Measurements from ENCODE around the gene MRAS.

MRAS gene

GRCh38 chr3:138347960-138348753 is at the start of gene MRAS:
TSS of gene MRAS (plus strand) at chr3:138348579. CDS start at chr3:138372884, 24,305 bp downstream.
- DNase-seq = peak; percentile 78

DNA sequence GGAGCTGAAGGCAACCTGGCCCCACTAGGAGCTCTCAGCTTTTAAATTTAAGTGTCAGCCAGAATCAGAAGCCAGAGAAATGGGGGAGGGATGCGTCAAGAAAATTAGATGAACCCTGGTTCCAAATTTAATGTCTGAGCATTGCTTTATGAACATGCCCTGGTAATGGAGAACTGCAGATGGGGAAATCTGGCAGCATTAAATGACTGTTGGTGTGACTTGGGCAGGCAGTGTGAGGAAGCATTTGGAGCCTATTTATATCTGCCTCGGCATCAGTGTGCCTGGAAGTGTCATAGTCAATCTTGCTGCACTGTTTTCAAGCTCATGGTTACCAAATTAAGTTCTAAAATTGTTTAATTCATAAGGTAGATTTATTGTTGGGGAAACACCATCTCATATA is 47.7 kb upstream of the MRAS start:
- no peak for DNase-seq

- DNase-seq = no peak
Observed at GRCh38 chr3:138303474-138303873, 44.9 kb upstream of the MRAS start.

GRCh38 chr3:138307899-138308298 is 40.5 kb upstream of the MRAS start:
- no peak for DNase-seq

GRCh38 chr3:138308783-138309182 is 39.6 kb upstream of the MRAS start:
- no peak for DNase-seq

GRCh38 chr3:138310494-138310893 is 37.9 kb upstream of the MRAS start:
- DNase-seq = no peak

DNA sequence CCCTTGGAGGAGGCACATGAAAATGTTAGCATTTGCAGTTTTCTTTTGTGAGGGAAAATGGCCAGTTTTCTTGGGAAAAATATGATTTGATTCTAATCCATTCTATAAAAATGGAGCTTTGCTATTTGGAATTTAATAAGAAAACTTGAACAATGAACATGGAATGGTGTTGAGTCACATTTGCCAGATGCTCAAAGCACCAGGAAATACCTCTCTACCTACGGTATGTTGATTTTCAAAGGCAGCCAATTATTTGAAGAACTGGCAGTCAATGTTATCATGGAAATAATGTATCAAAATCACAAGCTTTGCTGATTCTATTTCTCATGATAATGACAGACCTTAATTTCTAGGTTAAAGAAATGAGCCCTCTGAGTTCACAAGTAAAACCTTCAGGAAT is 33.6 kb upstream of the MRAS start:
- DNase-seq = no peak

GRCh38 chr3:138317687-138318086 is 30.7 kb upstream of the MRAS start:
- DNase-seq = no peak

- DNase-seq = no peak
Observed at GRCh38 chr3:138323971-138324370, 24.4 kb upstream of the MRAS start.

- DNase-seq = no peak
Observed at GRCh38 chr3:138325990-138326389, 22.4 kb upstream of the MRAS start.

- no peak for DNase-seq
Observed at GRCh38 chr3:138326866-138327595, 21.3 kb upstream of the MRAS start.

DNA sequence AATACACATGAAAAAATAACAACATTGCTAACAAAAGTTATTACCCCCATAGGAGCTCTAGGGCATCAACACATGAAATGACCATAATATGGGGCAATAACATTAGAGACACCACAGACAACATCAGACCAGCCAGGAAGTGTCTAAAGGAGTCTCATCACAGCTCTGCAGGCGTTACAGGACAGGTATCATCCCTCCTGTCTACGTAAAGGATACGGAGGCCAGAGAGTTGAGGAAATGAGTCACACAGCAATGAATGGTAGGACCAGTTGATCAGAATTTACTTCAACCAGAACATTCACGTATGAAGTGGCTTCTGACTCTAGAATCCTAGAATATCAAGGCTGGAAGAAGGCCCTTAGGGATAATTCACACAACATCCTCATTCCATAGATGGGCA is 20.5 kb upstream of the MRAS start:
- DNase-seq = no peak

DNA sequence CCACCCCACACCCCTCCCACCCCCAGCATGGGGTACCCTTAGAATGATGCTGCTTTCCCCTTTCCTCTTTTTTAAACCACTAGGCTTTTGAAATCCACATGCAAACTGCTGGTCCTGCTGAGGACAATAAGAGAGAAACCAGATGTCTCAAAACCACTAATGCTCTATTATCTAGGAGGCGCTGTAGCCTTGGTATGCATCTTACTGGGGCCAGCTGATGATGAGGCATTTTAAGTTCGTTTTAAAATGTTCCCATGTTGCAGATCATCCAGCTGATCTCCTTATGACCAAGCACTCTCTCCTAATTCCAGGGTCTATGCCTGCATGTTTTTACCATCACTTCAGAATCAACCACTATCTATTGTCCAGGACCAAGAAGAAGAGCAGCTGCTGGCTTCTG is 20.0 kb upstream of the MRAS start:
- no peak for DNase-seq

DNA sequence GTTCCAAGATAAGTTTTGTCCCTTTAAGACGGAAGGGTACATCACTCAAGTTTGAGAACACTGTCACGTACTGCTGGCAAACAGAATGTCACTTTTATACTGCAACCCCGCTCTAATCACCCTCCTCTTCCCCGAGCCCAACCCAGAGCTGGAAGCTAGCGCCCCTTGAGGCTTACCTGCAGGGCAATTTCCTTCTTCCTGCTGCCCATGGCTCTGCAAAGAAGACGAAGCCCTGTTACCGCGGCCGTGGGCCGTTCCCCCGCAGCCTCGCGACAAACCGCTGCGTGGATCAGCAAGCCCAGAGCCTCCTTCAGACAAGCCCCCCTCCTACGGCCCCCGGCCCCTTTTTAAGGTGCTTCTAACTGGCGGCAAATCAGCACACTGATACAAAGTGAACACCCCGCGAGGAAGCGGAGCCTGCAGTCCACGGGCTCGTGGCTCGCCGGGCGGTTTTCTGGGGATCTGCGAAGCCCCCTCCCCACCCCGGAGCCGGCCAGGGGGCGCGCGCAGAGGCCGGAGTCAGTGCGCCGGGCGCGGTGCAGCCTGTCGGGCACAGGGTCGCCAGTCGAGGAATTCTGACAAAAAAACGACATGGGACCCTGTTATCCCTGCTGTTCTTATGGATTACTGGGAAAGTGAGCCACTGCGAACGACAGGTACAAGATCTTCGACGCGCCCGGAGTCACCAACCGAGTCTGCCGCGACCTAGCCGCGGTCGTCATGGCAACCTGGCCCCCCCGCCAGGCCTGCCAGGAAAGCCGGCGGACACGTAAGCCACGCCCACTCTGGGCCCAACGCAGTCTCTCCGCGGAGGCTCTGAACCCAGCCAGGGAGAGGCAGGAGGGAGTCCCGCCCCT is 19.0 kb upstream of the MRAS start, which contains the start of gene NME9:
Gene NME9 (minus strand): TSS at position 725 of the 857 bp plus-strand sequence. CDS start 516 bp downstream, at position 209.
- DNase-seq = peak; percentile 97

DNA sequence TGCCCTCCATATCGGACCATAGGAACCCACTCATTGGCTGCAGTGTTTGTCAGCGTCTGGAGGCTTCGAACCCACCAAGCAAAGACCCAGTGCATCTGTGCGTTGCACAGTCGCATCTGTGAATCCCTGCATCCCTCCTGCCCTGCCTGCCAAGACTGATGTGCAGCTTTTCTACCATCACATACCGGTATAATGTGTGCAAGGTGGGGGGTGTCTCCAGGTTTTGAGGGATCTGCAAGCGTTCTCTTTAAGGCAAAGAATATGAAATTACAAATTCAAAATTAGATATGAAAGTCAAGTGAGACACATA is 18.4 kb upstream of the MRAS start:
- no peak for DNase-seq

DNA sequence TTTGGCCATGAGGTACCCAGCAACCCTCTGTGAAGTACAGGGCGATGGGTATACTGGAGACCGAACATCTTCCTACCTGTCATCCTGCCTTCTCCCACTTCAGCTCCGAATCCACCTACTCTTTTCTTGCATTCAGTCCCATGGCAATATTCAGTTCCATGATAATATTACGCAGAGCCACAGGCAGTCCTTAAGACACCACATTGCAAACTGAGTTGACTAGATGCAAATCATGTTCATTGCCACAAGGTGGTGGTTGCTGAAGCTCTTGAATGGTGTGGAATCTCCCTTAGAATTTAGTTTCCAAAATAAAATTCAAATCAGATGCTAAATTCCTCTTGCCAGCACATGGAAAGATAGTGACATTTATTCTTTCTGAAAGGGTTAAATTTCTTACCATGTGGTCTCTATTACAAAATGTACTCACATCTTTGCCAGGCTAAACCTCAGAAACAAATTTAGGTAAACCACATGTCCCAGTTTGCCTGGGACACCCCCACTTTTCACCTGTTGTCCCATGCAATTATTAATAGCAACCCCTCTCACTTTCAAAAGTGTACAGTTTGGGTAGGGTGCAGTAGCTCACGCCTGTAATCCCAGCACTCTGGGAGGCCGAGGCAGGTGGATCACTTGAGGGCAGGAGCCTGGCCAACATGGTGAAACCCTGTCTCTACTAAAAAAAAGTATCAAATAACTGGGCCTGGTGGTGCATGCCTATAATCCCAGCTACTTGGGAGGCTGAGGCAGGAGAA is 17.1 kb upstream of the MRAS start:
- DNase-seq = no peak

DNA sequence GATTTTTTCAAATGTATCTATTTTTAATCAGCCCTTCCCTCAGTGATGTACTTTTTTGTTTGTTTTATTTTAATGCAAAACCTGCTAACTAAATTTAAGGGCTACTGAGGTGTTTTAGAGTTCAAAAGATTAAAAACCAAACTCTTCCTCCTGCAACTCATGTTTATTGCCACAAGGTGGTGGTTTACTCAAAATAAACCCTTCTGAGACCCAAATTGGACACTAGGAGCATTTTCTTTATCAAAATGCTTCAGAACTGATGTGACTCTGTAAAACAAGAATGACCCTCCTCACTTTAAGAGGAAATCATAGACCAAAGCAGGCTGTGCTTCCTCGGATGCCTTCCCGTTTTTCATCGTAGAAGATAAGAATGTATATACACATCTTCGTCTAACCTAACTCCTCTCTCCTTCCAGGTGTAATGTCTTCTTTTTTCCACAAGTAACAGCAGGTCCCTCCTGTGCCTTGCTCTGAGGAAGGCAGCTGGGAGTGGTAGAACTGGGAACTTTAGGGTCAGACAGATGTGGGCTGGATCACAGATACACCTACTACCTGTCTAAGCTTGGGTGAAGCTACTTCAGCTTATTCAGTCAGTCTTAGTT is 15.8 kb upstream of the MRAS start:
- DNase-seq = peak; percentile 57

DNA sequence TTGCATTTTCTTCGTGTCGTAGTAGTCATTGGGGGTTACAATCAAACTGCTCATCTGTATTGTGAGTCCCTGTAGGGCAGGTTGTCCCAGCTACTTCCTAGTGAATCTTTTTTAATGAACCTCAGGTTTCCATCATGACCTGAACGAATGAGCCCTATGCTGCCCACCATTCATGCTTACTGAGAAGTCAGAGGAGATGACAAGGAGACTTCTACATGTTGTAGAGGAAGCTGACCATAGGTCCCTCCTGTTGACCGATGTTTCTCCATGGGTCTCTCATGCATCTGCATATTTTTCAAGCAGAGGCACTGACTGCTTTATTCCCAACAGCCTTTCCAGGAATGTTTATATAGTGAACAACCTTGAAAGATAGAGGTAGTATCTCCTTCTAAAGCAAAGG is 13.8 kb upstream of the MRAS start:
- no peak for DNase-seq

DNA sequence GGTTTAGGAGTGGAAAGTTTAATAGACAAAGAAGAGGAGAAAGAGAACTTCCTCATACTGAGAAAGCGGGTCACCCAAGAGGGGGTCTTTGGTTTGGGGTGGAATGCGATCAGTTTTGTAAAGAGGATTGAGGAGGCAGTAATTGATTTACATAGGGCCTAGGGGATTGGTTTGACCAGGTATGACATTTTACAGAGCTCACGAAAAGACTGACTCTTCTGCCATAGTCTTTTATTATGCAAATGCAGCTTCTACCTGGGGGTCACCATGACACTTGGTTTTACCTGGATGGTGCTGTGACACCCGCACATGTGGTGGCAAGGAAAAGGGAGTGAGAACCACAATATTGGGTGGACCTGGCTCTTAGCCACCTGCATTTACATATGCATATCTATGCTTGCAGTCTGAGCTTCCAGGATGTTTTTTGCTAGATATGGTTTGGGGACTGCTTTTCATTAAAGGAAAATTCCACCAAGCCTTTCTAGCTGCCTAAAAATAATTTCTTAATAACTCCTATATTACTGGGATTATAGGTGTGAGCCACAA is 11.9 kb upstream of the MRAS start:
- no peak for DNase-seq

DNA sequence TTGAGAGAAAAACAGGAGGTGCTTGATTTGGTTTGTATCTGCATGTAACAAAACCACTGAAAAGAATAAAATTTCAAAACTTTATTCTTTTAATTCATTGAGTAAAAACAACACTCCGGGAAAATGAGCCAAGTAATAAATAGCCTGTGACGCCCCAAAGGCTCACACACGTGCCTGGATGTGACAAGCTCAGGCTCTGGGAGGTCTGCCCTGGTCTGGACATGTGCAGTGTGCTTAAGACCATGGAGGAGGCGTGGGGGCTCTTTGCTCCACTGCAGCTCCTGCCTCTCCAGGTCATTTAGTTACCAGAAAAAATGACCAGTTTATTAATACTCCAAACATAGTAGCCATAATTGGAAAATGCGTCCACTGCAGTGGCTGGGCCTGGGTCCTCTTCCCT is 10.1 kb upstream of the MRAS start:
- DNase-seq = no peak

GRCh38 chr3:138338811-138339210 is 9.6 kb upstream of the MRAS start:
- peak; percentile 37 for DNase-seq

- DNase-seq = no peak
Observed at GRCh38 chr3:138340511-138340910, 7.9 kb upstream of the MRAS start.
